Subcutaneous adipose tissue (tissue), 4 donors: ENCODE data around the gene VWA3B. TPM values are rescaled to one million over a fixed set of nuclear protein-coding genes. Genes with fewer than 3 reads are reported as not detected.

Experiments
- total RNA-seq, 4 donors: library from RNA; depleted of rRNA; stranded (reverse); fragments of >200 nt; gene quantifications; one replicate each; pipeline ENCODE4 v1.1.0, GENCODE V29; 2016
- TF ChIP-seq, protein P1 (sequence below): fragments of 450-650 bp; IDR thresholded peaks from one replicate; pipeline ENCODE4 v1.5.1; 2016; ENCODE audit warnings: low read depth, mild to moderate bottlenecking, control low read depth, antibody characterized with exemption, moderate library complexity

VWA3B gene
- total RNA-seq, 4 donors from 2014 or later, result not detected

DNA sequence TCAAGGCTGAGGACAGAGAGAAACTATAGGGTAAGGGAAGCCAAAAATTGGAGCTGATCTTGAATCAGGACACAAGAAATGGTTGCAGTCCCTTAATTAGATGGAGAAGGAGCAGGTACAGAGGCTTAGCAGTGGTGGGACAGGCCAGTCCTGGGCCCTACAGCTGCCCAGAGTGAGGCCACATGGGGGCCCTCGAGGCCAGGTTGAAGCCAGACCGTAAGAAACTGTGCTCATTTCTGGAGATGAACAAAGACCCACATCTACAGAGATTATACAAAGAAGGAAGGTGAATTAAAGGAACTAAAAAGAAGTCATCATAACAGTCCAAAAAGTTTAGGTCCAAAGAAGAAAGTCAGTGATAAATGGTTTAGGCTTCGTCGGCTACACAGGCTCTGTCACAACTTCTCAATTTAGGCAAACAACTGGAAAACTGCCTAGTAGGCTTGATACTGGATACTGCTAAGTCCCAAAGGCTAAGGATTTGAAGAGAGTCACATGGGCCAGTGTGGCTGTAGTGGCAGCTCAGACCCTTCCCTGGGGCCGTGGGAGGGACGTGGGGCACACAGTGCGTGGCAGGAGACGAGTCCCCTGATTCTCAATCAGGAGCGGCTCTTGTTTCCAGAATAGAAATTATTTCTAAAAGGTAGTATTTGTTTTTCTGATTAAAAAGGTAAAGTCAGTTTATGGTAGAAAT, 208.9 kb downstream of the VWA3B start:
- TF ChIP-seq, protein P1, sequence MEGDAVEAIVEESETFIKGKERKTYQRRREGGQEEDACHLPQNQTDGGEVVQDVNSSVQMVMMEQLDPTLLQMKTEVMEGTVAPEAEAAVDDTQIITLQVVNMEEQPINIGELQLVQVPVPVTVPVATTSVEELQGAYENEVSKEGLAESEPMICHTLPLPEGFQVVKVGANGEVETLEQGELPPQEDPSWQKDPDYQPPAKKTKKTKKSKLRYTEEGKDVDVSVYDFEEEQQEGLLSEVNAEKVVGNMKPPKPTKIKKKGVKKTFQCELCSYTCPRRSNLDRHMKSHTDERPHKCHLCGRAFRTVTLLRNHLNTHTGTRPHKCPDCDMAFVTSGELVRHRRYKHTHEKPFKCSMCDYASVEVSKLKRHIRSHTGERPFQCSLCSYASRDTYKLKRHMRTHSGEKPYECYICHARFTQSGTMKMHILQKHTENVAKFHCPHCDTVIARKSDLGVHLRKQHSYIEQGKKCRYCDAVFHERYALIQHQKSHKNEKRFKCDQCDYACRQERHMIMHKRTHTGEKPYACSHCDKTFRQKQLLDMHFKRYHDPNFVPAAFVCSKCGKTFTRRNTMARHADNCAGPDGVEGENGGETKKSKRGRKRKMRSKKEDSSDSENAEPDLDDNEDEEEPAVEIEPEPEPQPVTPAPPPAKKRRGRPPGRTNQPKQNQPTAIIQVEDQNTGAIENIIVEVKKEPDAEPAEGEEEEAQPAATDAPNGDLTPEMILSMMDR, result no peak

DNA sequence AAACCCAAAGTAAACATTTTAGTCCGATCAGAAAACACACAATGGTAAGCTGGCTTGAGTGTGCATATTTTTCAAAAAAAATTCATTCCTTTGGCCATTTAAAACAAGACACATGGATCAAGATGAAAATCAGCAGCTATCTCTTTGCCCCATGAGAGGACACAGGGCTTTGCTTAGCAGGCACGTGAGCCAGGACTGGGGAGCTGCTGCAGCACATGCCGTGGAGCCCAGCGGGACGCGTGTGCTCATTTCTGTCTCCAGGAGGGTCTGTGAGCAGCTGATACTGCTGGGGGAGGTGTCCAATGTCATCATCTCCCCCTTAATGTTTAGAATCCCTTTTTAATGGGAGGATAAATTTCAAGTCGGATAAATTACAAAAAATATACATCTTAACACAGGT, 209.5 kb downstream of the VWA3B start:
- TF ChIP-seq, protein P1, result no peak

DNA sequence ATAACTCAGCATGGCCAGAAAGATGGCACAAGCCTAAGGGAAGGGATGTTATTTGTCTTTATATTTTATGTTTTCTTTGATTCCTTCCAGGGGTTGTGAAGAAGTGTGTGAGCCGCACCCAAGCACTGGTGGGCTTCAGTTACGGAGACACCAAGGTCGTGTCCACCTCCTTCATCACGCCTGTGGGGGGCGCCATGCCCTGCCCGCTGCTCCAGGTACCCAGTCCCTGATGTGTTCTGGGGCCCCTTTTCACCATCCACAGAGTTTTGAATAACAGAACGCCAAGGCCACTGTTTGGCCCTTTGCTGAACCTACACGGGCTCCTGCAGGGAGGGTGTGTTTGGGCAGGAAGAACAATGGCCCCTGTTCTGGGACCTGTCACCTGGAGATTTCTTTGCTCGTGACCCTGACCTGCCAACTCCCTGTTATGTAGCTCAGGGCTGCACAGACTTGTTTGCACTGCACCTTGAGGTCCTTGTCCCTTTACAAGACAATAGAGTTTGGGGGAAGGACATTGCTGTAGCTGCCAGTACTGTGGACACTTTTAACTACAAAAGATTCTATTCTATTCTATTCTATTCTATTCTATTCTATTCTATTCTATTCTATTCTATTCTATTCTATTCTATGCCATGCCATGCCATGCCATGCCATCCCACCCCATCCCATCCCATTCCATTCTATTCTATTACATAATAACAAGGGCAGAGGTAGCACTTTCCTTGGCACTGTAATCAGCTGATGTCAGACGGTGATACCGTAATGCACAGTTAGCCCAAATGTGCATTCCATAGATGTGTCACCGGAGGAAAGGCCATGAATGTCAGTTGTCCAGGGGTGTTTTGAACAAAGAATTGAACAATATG, 211.1 kb downstream of the VWA3B start:
- TF ChIP-seq, protein P1, result no peak

DNA sequence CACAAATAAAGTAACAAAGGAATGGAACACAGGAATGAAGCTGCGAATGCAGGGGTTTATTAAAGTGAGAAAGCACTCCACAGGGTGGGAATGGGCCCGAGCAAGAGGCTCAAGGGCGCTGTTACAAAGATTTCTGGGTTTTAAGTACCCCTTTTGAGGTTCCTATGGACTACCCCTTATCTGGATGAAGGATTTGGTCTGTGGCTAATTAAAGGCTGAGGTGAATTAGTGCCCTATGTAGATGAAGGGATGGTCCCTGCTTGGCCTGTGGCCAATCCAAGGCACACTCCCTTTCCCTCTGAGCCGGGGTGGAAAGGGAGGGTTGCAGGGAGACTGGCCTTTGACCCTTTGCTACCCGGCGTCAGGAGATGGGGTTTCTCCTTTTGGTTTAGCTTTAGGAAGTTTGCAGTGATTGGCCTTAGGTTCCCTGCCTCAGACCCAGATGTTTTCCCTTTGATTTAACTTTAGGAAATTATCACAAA, 211.8 kb downstream of the VWA3B start:
- TF ChIP-seq, protein P1, result no peak

DNA sequence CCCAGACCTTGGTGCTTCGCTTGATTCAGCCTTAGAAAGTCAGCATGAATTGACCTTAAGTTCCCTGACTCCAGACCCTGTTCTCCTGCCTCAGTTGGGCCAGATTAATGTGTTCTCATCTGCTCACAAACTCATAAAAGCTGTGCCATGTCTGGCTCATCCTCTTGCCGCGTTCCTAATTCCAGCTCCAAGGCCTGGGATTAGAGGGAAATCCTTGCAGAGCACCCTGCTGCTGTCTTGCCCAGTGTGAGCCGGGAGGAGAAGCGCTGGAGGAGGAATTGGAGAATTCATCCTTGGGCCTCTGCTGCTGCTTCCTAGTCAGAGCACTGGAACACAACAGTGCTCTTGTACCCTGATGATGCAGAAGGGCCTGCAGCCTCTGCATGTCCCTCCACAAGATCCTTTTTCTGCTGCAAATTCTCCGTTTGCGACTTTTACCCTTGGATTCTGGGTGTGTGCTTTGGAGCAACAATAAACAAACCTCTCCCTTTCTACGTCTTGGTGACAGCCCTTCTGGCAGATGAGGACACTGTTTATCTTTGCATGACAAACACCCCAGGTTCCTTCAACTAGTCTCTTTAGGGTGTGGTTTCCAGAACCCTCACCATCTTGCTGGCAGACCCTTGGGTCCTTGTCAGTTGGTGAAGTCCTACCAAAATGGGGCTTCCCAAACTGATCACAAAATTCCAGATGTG, 212.4 kb downstream of the VWA3B start:
- TF ChIP-seq, protein P1, result no peak

DNA sequence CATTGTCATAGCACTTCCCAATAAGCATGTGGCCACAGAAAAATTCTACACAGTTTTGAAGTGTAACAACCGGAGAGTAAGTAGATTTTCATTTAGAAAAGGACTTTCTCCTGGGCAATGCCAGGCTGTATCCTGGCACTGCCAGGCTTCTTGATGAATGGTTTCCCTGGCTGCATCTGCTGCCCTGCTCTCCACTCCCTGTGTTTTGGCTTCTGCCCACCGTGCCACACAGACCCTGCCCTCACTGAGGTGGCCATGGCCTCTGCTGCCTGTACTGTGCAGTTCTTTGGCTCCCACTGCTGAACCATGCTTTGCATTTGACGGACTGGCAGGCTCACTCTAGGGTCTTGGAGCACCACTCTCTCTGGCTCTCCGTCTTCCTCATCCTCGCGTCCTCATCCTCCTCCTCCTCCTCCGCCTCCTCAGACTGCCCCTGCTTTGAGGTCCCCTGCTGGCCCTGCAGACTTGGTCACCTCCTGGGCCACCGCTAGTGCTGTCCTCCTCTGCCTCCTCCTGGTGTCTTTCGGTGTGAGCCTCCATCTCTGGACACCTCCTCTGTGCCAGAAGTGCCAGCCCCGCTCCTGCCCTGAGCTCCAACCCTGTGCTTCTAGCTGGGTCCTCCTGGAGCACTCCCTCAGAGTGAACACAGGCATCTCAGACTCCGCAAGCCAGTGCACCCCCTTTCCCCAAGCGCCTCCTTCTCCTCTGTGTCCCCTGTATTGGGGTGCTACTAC, 213.3 kb downstream of the VWA3B start:
- TF ChIP-seq, protein P1, result no peak
